GM12878 (cell line): ENCODE data around the gene PPIL6. TPM values are rescaled to one million over a fixed set of nuclear protein-coding genes. Genes with fewer than 3 reads are reported as not detected.

ENCODE experiments used
- ATAC-seq: fragments of 200-7000 bp; cut with Tn5 transposase; 3 replicates; pipeline ENCODE4 v1.9.1; 2020; ENCODE audit warnings: mild to moderate bottlenecking, moderate library complexity
- BruUV-seq: library from RNA; stranded (reverse); fragments of 400-500 nt; replicated peaks from 2 replicates; lab custom pipeline; 2021; lab: Mats Ljungman, UMichigan
- CTCF ChIA-PET: fragments of 300-600 bp; sonication (Branson Sonifier 250); formaldehyde crosslinking; extraction: SDS; loops from one replicate; lab custom pipeline; 2021; ENCODE audit warnings: inconsistent platforms; lab: Yijun Ruan, JAX
- POLR2A ChIA-PET: fragments of 350-600 bp; formaldehyde crosslinking; extraction: SDS; loops from one replicate; lab custom pipeline; 2021; ENCODE audit warnings: inconsistent platforms; lab: Charles Lee
- RAD21 ChIA-PET: fragments of 300-600 bp; sonication (Branson Sonifier 250); formaldehyde crosslinking; loops from one replicate; lab custom pipeline; 2023; ENCODE audit warnings: antibody characterized with exemption; ENCODE audit not compliant: unreplicated experiment; lab: Charles Lee
- SMC1A ChIA-PET: fragments of 300-600 bp; sonication (Branson Sonifier 250); formaldehyde crosslinking; loops from one replicate; lab custom pipeline; 2023; ENCODE audit not compliant: unreplicated experiment, uncharacterized antibody; lab: Charles Lee
- DNase-seq: peaks from one replicate; pipeline ENCODE4 v3.0.0-alpha.2; 2011; ENCODE audit warnings: low read depth, low spot score
- FAIRE-seq: peaks from 3 replicates; lab custom pipeline; 2011; peaks lifted over from hg19 to GRCh38; lab: Jason Lieb, UNC
- H2AFZ ChIP-seq: 2 replicates; pipeline ENCODE4 v1.6.0; 2011; ENCODE audit warnings: low read depth, low read length, control low read depth; ENCODE audit not compliant: control insufficient read depth
- H3K27ac ChIP-seq: 2 replicates; pipeline ENCODE4 v1.5.1; 2011; ENCODE audit warnings: control low read depth; ENCODE audit not compliant: control insufficient read depth, insufficient read depth
- H3K27me3 ChIP-seq, 2 experiments: replicated peaks in 1 of 2; 2 replicates each; pipeline versions ENCODE4 v1.6.0 to v1.6.1; 2011; ENCODE audit warnings: low read length in 1 of 2; ENCODE audit not compliant: control insufficient read depth in 2 of 2, insufficient read depth in 2 of 2
- H3K36me3 ChIP-seq, 2 experiments: 2 replicates each; pipeline ENCODE4 v1.5.1; 2011; ENCODE audit warnings: low read length in 1 of 2; ENCODE audit not compliant: control insufficient read depth in 2 of 2, insufficient read depth in 2 of 2
- H3K4me1 ChIP-seq: 2 replicates; pipeline ENCODE4 v1.6.1; 2011; ENCODE audit warnings: mild to moderate bottlenecking, low read length, moderate library complexity, mixed read lengths; ENCODE audit not compliant: control insufficient read depth, insufficient read depth
- H3K4me2 ChIP-seq: 2 replicates; pipeline ENCODE4 v1.6.0; 2011; ENCODE audit warnings: control low read depth; ENCODE audit not compliant: control insufficient read depth, insufficient read depth
- H3K4me3 ChIP-seq: fragments of 200-600 bp; sonication (generic); 2 replicates; pipeline ENCODE4 v1.5.1; 2016
- H3K79me2 ChIP-seq: 2 replicates; pipeline ENCODE4 v1.6.0; 2011; ENCODE audit warnings: low read length; ENCODE audit not compliant: control insufficient read depth, insufficient read depth
- H3K9ac ChIP-seq: 2 replicates; pipeline ENCODE4 v1.8.0; 2011; ENCODE audit warnings: low read length, control low read depth, mixed read lengths; ENCODE audit not compliant: control insufficient read depth, insufficient read depth
- H3K9me3 ChIP-seq: replicated peaks from 3 replicates; pipeline ENCODE4 v1.5.1; 2011; ENCODE audit warnings: mild to moderate bottlenecking, low read length; ENCODE audit not compliant: control insufficient read depth, insufficient read depth
- H4K20me1 ChIP-seq: 2 replicates; pipeline ENCODE4 v1.6.0; 2011; ENCODE audit not compliant: control insufficient read depth, insufficient read depth
- BACH1 ChIP-seq: fragments of 450-650 bp; IDR thresholded peaks from 2 replicates; pipeline ENCODE4 v1.6.1; 2017; ENCODE audit warnings: mild to moderate bottlenecking, borderline replicate concordance
- CHD1 ChIP-seq: IDR thresholded peaks from 2 replicates; pipeline ENCODE4 v1.6.1; 2012; ENCODE audit warnings: low read depth, low read length, improper control_type of control experiment
- E4F1 ChIP-seq: fragments of 450-650 bp; IDR thresholded peaks from 2 replicates; pipeline ENCODE4 v1.6.1; 2018; ENCODE audit warnings: borderline replicate concordance, mild to moderate bottlenecking; ENCODE audit not compliant: partially characterized antibody
- GATAD2B ChIP-seq: fragments of 450-650 bp; conservative IDR thresholded peaks from 2 replicates; pipeline ENCODE4 v1.6.1; 2017; ENCODE audit warnings: low read depth, mild to moderate bottlenecking, moderate library complexity
- HCFC1 ChIP-seq: fragments of 150-350 bp; IDR thresholded peaks from 2 replicates; pipeline ENCODE4 v1.6.1; 2014; ENCODE audit warnings: low read length
- HDAC2 ChIP-seq: fragments of 200-600 bp; sonication (generic); IDR thresholded peaks from 2 replicates; pipeline ENCODE4 v1.6.1; 2017
- NFIC ChIP-seq: IDR thresholded peaks from 2 replicates; pipeline ENCODE4 v1.6.1; 2012; ENCODE audit warnings: low read depth, mild to moderate bottlenecking, inconsistent platforms, low read length, moderate library complexity
- NR2F1 ChIP-seq: fragments of 450-650 bp; conservative IDR thresholded peaks from 2 replicates; pipeline ENCODE4 v1.6.1; 2017; ENCODE audit warnings: mild to moderate bottlenecking
- POLR2A ChIP-seq: IDR thresholded peaks from 2 replicates; pipeline ENCODE4 v1.6.1; 2011; ENCODE audit warnings: low read depth, mild to moderate bottlenecking, low read length
- POLR2AphosphoS5 ChIP-seq: IDR thresholded peaks from 2 replicates; pipeline ENCODE4 v1.6.1; 2011; ENCODE audit warnings: mild to moderate bottlenecking, low read length, inconsistent platforms
- RB1 ChIP-seq: fragments of 450-650 bp; formaldehyde crosslinking; IDR thresholded peaks from 2 replicates; pipeline ENCODE4 v1.6.1; 2017; ENCODE audit warnings: mild to moderate bottlenecking, borderline replicate concordance
- RELA ChIP-seq: fragments of 450-650 bp; IDR thresholded peaks from 2 replicates; pipeline ENCODE4 v1.8.0; 2014; ENCODE audit warnings: borderline replicate concordance; ENCODE audit not compliant: partially characterized antibody
- USF2 ChIP-seq: IDR thresholded peaks from 2 replicates; pipeline ENCODE4 v1.6.1; 2011; ENCODE audit warnings: low read depth, low read length, improper control_type of control experiment, borderline replicate concordance
- ZBTB11 ChIP-seq: fragments of 450-650 bp; formaldehyde crosslinking; IDR thresholded peaks from 2 replicates; pipeline ENCODE4 v1.5.0; 2022; ENCODE audit warnings: mild to moderate bottlenecking, missing genetic modification characterization
- ZNF207 ChIP-seq: fragments of 450-650 bp; IDR thresholded peaks from 2 replicates; pipeline ENCODE4 v1.6.1; 2014; ENCODE audit warnings: antibody characterized with exemption, mild to moderate bottlenecking, borderline replicate concordance
- ZNF217 ChIP-seq: fragments of 450-650 bp; IDR thresholded peaks from 2 replicates; pipeline ENCODE4 v1.6.1; 2017; ENCODE audit warnings: antibody characterized with exemption, mild to moderate bottlenecking
- WGBS: methylation state at CpG from one replicate; pipeline ENCODE4 v1.1.6; 2016; ENCODE audit warnings: low lambda C conversion rate; ENCODE audit not compliant: insufficient replicate concordance, insufficient coverage; ENCODE audit errors: missing lambda C conversion rate; 5-methylcytosine and 5-hydroxymethylcytosine counted together
- in situ Hi-C: fragments of 300-500 bp; cut with MboI; formaldehyde crosslinking; loops from 9 replicates; pipeline ENCODE4 v1.14.3; 2018; ENCODE audit warnings: mixed read lengths
- intact Hi-C: fragments of 100-400 bp; cut with micrococcal nuclease; formaldehyde crosslinking; loops from one replicate; pipeline ENCODE4 v1.14.2; 2022; ENCODE audit not compliant: unreplicated experiment
- polyA plus RNA-seq, 11 experiments: library from polyadenylated mRNA; depleted of rRNA in 4 of 11; unstranded in 6 of 11; stranded (reverse) in 5 of 11; fragments of >200 nt; fragmentation: Nextera tagmentation in 4 of 11; fragmentation: Illumina TruSeq in 1 of 11; extraction: Ambion mirVana in 4 of 11; extraction: Trizol in 1 of 11; gene quantifications; 1 replicate in 1 of 11; 2 replicates in 10 of 11; pipeline versions ENCODE4 v1.2.1 to v1.2.3, GENCODE V29; 2011 to 2016; ENCODE audit warnings: inconsistent platforms in 2 of 11, missing spikeins in 2 of 11, low read depth in 1 of 11
- total RNA-seq, 4 experiments: library from RNA; depleted of rRNA in 3 of 4; stranded (reverse); fragments of >200 nt in 3 of 4; fragmentation: Illumina TruSeq in 1 of 4; extraction: Trizol in 1 of 4; gene quantifications; 2 replicates each; pipeline versions ENCODE4 v1.2.1 to v1.2.3, GENCODE V29; 2013 to 2021

Gene PPIL6
- total and polyA plus RNA-seq, 10 of the 15 experiments (the other 5 are each of a cell fraction or from before 2014, with no cell fraction given) = 0.01 to 0.26 (median 0.12) TPM; not detected in 5

- POLR2A ChIA-PET = interaction anchor here (0.6 to 9.3 kb wide), 6 partner anchors 14 to 382 kb away, joined by 3 to 132 read pairs (median 4); partner anchors contain the start of genes MICAL1, PPIL6 and SMPD2
- Histone ChIP-seq H3K79me2 (peaks cover 43% of the 10 kb centered on the region), H3K9ac (peak within 1 kb of the TSS; percentile 67), H3K9me3 (no peaks in the 10 kb centered on the region), H3K4me1 (no peaks in the 10 kb centered on the region; the same call in 1 of the 2 replicates), H2AFZ (peak within 1 kb of the TSS; percentile 81), H4K20me1 (no peaks in the 10 kb centered on the region), H3K4me3 (peak within 1 kb of the TSS; percentile 86), H3K27me3 (no peaks in the 10 kb centered on the region), H3K36me3 (peaks cover 0 to 18% of the 10 kb centered on the region in 2 experiments; a peak in 2 of 4 replicates), H3K27ac (peak within 1 kb of the TSS; percentile 73), H3K4me2 (peak within 1 kb of the TSS; percentile 93)
- FAIRE-seq (no peak), ATAC-seq (peak; percentile 89), DNase-seq (peak; percentile 41)
- SMC1A ChIA-PET = interaction anchor here (1.0 to 9.4 kb wide), 9 partner anchors 10 to 132 kb away, joined by 3 to 148 read pairs (median 5); partner anchors contain the start of gene MICAL1
- CTCF ChIA-PET = interaction anchor here (0.8 to 4.5 kb wide), 7 partner anchors 9 to 100 kb away, joined by 3 to 35 read pairs (median 7); partner anchors contain the start of genes CD164, PPIL6 and SMPD2
- intact Hi-C loops (loop anchor here (1.0 kb wide), 2 partner anchors 28 to 43 kb away; partner anchors contain the start of genes MICAL1, PPIL6 and SMPD2), in situ Hi-C loops (no loop called here)
- no TSS peak for BruUV-seq
- 1% methylated on average over 33 of the region's 97 CpGs for WGBS
- RAD21 ChIA-PET = interaction anchor here (1.2 to 5.5 kb wide), 4 partner anchors 8 to 100 kb away, joined by 4 to 97 read pairs (median 21); partner anchors contain the start of genes CD164, MICAL1, PPIL6 and SMPD2
- TF ChIP-seq CHD1 (no peak), GATAD2B (peak; percentile 98), BACH1 (peak; percentile 89), POLR2AphosphoS5 (peak; percentile 46; the same call in 1 of the 2 replicates), ZNF207 (peak; percentile 84; the same call in 1 of the 2 replicates), HDAC2 (0 out of 2 replicates have a peak, but pooled peaks have one; percentile 46), NFIC (no peak), E4F1 (peak; percentile 41), RELA (peak; percentile 42), POLR2A (peak; percentile 86), NR2F1 (peak; percentile 53; the same call in 1 of the 2 replicates), HCFC1 (0 out of 2 replicates have a peak, but pooled peaks have one; percentile 28), RB1 (peak; percentile 43; the same call in 1 of the 2 replicates), ZNF217 (0 out of 2 replicates have a peak, but pooled peaks have one; percentile 30), ZBTB11 (CRISPR knock-in tag) (no peak), USF2 (peak; percentile 31)
Measured at GRCh38 chr6:109482905-109483734, 42.7 kb upstream of the PPIL6 start, which contains the start of gene ZBTB24. TSS of gene ZBTB24 (minus strand) at chr6:109483219. CDS start at chr6:109482026, 1,193 bp downstream.
